GM23338 (cell line): ENCODE results near the gene PPDPF. TPM values are rescaled to one million over a fixed set of nuclear protein-coding genes. Genes with fewer than 3 reads are reported as not detected.
A peak's percentile ranks its signal among the peaks of the same experiment; 100 is the strongest.

Experiments used
- ATAC-seq: fragments of 200-7000 bp; cut with Tn5 transposase; 3 replicates; pipeline ENCODE4 v1.9.1; 2020
- DNase-seq: peaks from one replicate; pipeline ENCODE4 v3.0.0-alpha.2; 2015; ENCODE audit warnings: low spot score
- H2AFZ ChIP-seq: fragments of 200-600 bp; sonication (generic); 2 replicates; pipeline ENCODE4 v1.8.0; 2016; ENCODE audit warnings: antibody characterized with exemption, mild to moderate bottlenecking, moderate library complexity
- H3F3A ChIP-seq: fragments of 200-600 bp; sonication (generic); replicated peaks from 2 replicates; pipeline ENCODE4 v1.8.0; 2017; ENCODE audit warnings: antibody characterized with exemption, mixed run types, low read depth
- H3K27ac ChIP-seq: fragments of 200-600 bp; sonication (generic); 2 replicates; pipeline ENCODE4 v1.6.1; 2016; ENCODE audit warnings: low read depth
- H3K27me3 ChIP-seq: fragments of 200-600 bp; sonication (generic); 2 replicates; pipeline ENCODE4 v1.8.0; 2016; ENCODE audit warnings: mild to moderate bottlenecking, mixed run types, moderate library complexity; ENCODE audit not compliant: insufficient read depth
- H3K36me3 ChIP-seq: fragments of 200-600 bp; sonication (generic); 2 replicates; pipeline ENCODE4 v1.8.0; 2016; ENCODE audit warnings: mild to moderate bottlenecking; ENCODE audit not compliant: insufficient read depth
- H3K4me1 ChIP-seq: fragments of 200-600 bp; sonication (generic); 2 replicates; pipeline ENCODE4 v1.8.0; 2016; ENCODE audit warnings: mild to moderate bottlenecking, moderate library complexity; ENCODE audit not compliant: insufficient read depth
- H3K4me2 ChIP-seq: fragments of 200-600 bp; sonication (generic); 2 replicates; pipeline ENCODE4 v1.7.1; 2017; ENCODE audit warnings: mixed run types
- H3K4me3 ChIP-seq: fragments of 200-600 bp; sonication (generic); 2 replicates; pipeline ENCODE4 v1.6.1; 2016; ENCODE audit warnings: mixed run types
- H3K79me2 ChIP-seq: fragments of 200-600 bp; sonication (generic); replicated peaks from 2 replicates; pipeline ENCODE4 v1.8.0; 2017; ENCODE audit warnings: mild to moderate bottlenecking; ENCODE audit not compliant: insufficient read depth
- H3K9me2 ChIP-seq: fragments of 200-600 bp; sonication (generic); 2 replicates; pipeline ENCODE4 v1.8.0; 2017; ENCODE audit not compliant: insufficient read depth
- H4K20me1 ChIP-seq: fragments of 200-600 bp; sonication (generic); replicated peaks from 2 replicates; pipeline ENCODE4 v1.8.0; 2017; ENCODE audit warnings: mild to moderate bottlenecking; ENCODE audit not compliant: insufficient read depth
- H3K27ac Mint-ChIP-seq: 2 replicates; pipeline ENCODE4 v1.8.0; 2020; ENCODE audit warnings: inconsistent platforms, mild to moderate bottlenecking, moderate library complexity, mixed read lengths
- H3K27me3 Mint-ChIP-seq: 3 replicates; pipeline ENCODE4 v1.8.0; 2022; ENCODE audit warnings: low read depth, mild to moderate bottlenecking, moderate library complexity, mixed read lengths, inconsistent platforms; ENCODE audit not compliant: insufficient read depth, poor library complexity
- H3K36me3 Mint-ChIP-seq: 3 replicates; pipeline ENCODE4 v1.8.0; 2021; ENCODE audit warnings: low read depth, mild to moderate bottlenecking, inconsistent platforms, moderate library complexity, mixed read lengths
- H3K4me1 Mint-ChIP-seq: 3 replicates; pipeline ENCODE4 v1.8.0; 2020; ENCODE audit warnings: mild to moderate bottlenecking, inconsistent platforms, mixed read lengths
- H3K4me3 Mint-ChIP-seq: 3 replicates; pipeline ENCODE4 v1.8.0; 2021; ENCODE audit warnings: moderate library complexity, mild to moderate bottlenecking, inconsistent platforms, mixed read lengths
- H3K9me3 Mint-ChIP-seq: 3 replicates; pipeline ENCODE4 v1.8.0; 2020; ENCODE audit warnings: moderate library complexity, mild to moderate bottlenecking, inconsistent platforms, mixed read lengths
- CREB1 ChIP-seq: fragments of 250-450 bp; sonication (Bioruptor Pico); IDR thresholded peaks from 2 replicates; pipeline ENCODE4 v1.5.0; 2020; ENCODE audit warnings: low read depth, mild to moderate bottlenecking, moderate library complexity
- ETS1 ChIP-seq: IDR thresholded peaks from 2 replicates; pipeline ENCODE4 v1.6.1; 2016; ENCODE audit warnings: antibody characterized with exemption
- EZH2 ChIP-seq: fragments of 200-600 bp; sonication (generic); IDR thresholded peaks from one replicate; pipeline ENCODE4 v1.8.0; 2017; ENCODE audit warnings: antibody characterized with exemption, mild to moderate bottlenecking, low read depth; ENCODE audit not compliant: unreplicated experiment
- EZH2phosphoT487 ChIP-seq: fragments of 200-600 bp; sonication (generic); IDR thresholded peaks from one replicate; pipeline ENCODE4 v1.8.1; 2018; ENCODE audit warnings: antibody characterized with exemption; ENCODE audit not compliant: unreplicated experiment
- JUNB ChIP-seq: IDR thresholded peaks from one replicate; pipeline ENCODE4 v1.6.1; 2016; ENCODE audit warnings: antibody characterized with exemption; ENCODE audit not compliant: unreplicated experiment
- NANOG ChIP-seq: IDR thresholded peaks from 2 replicates; pipeline ENCODE4 v1.6.1; 2016; ENCODE audit warnings: antibody characterized with exemption, borderline replicate concordance
- POLR2AphosphoS5 ChIP-seq: IDR thresholded peaks from 2 replicates; pipeline ENCODE4 v1.6.1; 2016; ENCODE audit warnings: antibody characterized with exemption, low read depth
- STAT1 ChIP-seq: IDR thresholded peaks from one replicate; pipeline ENCODE4 v1.6.1; 2016; ENCODE audit warnings: antibody characterized with exemption; ENCODE audit not compliant: unreplicated experiment
- ZNF114 ChIP-seq: fragments of 250-450 bp; sonication (Bioruptor Pico); IDR thresholded peaks from 2 replicates; pipeline ENCODE4 v1.5.0; 2020; ENCODE audit warnings: mild to moderate bottlenecking, moderate library complexity
- ZNF331 ChIP-seq: fragments of 250-450 bp; sonication (Bioruptor Pico); IDR thresholded peaks from 2 replicates; pipeline ENCODE4 v1.5.0; 2020; ENCODE audit warnings: low read depth, mild to moderate bottlenecking, moderate library complexity
- ZNF462 ChIP-seq: fragments of 250-450 bp; sonication (Bioruptor Pico); IDR thresholded peaks from 2 replicates; pipeline ENCODE4 v1.5.0; 2020; ENCODE audit warnings: mild to moderate bottlenecking, moderate library complexity
- polyA plus RNA-seq: library from polyadenylated mRNA; unstranded; fragments of >200 nt; fragmentation: Nextera tagmentation; extraction: Ambion mirVana; gene quantifications from 2 replicates; pipeline ENCODE4 v1.2.1, GENCODE V29; 2016
- total RNA-seq: library from RNA; depleted of rRNA; stranded (reverse); fragments of >200 nt; shearing (Covaris generic); gene quantifications from 2 replicates; pipeline ENCODE4 v1.2.3, GENCODE V29; 2014

The PPDPF gene
- total and polyA plus RNA-seq, 2 experiments from 2014 or later = 83.9 to 141 TPM

- ATAC-seq (peak; percentile 24), DNase-seq (peak; percentile 79)
- Mint-ChIP-seq H3K27ac (no peak within 1 kb of the TSS), H3K9me3 (no peaks in the 10 kb centered on the region), H3K27me3 (peaks cover 23% of the 10 kb centered on the region), H3K4me3 (peak within 1 kb of the TSS; percentile 76; the same call in 2 of the 3 replicates), H3K36me3 (no peaks in the 10 kb centered on the region), H3K4me1 (peaks cover 29% of the 10 kb centered on the region)
- H3K27ac ChIP-seq = no peak within 1 kb of the TSS
- H3K4me1 ChIP-seq = peaks cover 9% of the 10 kb centered on the region; the same call in 1 of the 2 replicates
- no peaks in the 10 kb centered on the region for H3K9me2 ChIP-seq
- H3K36me3 ChIP-seq = no peaks in the 10 kb centered on the region
- H3K4me2 ChIP-seq = peak within 1 kb of the TSS; percentile 94
- peak within 1 kb of the TSS; percentile 83 for H3K4me3 ChIP-seq
- H3K79me2 ChIP-seq = peaks cover 40% of the 10 kb centered on the region
- no peak for TF ChIP-seq NANOG
- TF ChIP-seq CREB1 (CRISPR knock-in tag) = no peak
- TF ChIP-seq STAT1 = no peak
- TF ChIP-seq ZNF462 = no peak
- no peak for TF ChIP-seq ETS1
- no peak for TF ChIP-seq ZNF331 (CRISPR knock-in tag)
- no peak for TF ChIP-seq JUNB
- no peak for TF ChIP-seq EZH2
- TF ChIP-seq POLR2AphosphoS5 = no peak
- TF ChIP-seq ZNF114 (CRISPR knock-in tag) = no peak
- TF ChIP-seq EZH2phosphoT487 = no peak
- H2AFZ ChIP-seq = no peak within 1 kb of the TSS
- 0 out of 2 replicates have a peak, but pooled peaks cover 3% of the 10 kb centered on the region for H3F3A ChIP-seq
- H4K20me1 ChIP-seq = peaks cover 4% of the 10 kb centered on the region; the same call in 1 of the 2 replicates
- no peaks in the 10 kb centered on the region for H3K27me3 ChIP-seq
These were observed 48.4 kb upstream of the PPDPF start, which contains the start of gene KCNQ2 for GRCh38 chr20:63471981-63472831. Gene KCNQ2 (minus strand): TSS chr20:63472655. CDS start chr20:63472463, 192 bp downstream.
